Breast epithelium (tissue), 3 donors: ENCODE data around the gene ABCE1.

Source experiments
- POLR2A ChIP-seq: fragments of 450-650 bp; IDR thresholded peaks from one replicate; pipeline ENCODE4 v1.6.1; 2016; ENCODE audit warnings: antibody characterized with exemption, mild to moderate bottlenecking, moderate library complexity
- POLR2AphosphoS5 ChIP-seq, 3 donors: sonication (generic); formaldehyde crosslinking; IDR thresholded peaks; one replicate each; pipeline ENCODE4 v1.6.1; 2017; ENCODE audit warnings: antibody characterized with exemption in 3 of 3
- TF ChIP-seq, protein P1 (sequence below), 3 donors: fragments of 450-650 bp; IDR thresholded peaks; one replicate each; pipeline ENCODE4 v1.5.1; 2016 to 2017; ENCODE audit warnings: antibody characterized with exemption in 3 of 3, mild to moderate bottlenecking in 3 of 3, moderate library complexity in 3 of 3

DNA sequence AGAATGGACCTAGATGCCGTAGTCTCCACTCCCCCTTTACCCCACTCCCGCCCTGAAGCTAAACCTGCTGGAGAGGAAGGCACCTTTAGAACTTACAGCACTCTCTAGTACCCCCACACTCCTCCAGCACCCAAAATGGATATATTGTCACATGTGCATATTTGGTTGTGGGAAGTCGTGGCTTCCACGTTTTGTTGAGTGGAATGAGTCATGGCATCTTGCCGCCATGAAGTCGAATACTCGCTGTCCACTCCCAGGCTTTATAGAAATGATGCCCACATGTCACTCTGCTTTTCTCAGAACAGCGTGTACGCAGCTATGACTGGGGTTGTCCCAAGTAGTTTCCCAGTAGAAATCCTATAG lies 545 bp downstream of the ABCE1 start:
- TF ChIP-seq, protein P1, sequence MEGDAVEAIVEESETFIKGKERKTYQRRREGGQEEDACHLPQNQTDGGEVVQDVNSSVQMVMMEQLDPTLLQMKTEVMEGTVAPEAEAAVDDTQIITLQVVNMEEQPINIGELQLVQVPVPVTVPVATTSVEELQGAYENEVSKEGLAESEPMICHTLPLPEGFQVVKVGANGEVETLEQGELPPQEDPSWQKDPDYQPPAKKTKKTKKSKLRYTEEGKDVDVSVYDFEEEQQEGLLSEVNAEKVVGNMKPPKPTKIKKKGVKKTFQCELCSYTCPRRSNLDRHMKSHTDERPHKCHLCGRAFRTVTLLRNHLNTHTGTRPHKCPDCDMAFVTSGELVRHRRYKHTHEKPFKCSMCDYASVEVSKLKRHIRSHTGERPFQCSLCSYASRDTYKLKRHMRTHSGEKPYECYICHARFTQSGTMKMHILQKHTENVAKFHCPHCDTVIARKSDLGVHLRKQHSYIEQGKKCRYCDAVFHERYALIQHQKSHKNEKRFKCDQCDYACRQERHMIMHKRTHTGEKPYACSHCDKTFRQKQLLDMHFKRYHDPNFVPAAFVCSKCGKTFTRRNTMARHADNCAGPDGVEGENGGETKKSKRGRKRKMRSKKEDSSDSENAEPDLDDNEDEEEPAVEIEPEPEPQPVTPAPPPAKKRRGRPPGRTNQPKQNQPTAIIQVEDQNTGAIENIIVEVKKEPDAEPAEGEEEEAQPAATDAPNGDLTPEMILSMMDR (IDR thresholded peaks at IDR 0.05), result no peak
- TF ChIP-seq POLR2AphosphoS5 (IDR thresholded peaks at IDR 0.05) (no peak), POLR2A (no peak)
